Thymus (tissue), 11 donors: ENCODE measurements around the gene TSR3. TPM values are rescaled to one million over a fixed set of nuclear protein-coding genes. Genes with fewer than 3 reads are reported as not detected.

Experiments used
- DNase-seq, 9 donors: peaks; one replicate each; pipeline ENCODE4 v3.0.0-alpha.2; 2013; ENCODE audit warnings: low spot score in 9 of 9, low read depth in 6 of 9, missing footprints in 1 of 9
- H3K27ac ChIP-seq, 2 donors: one replicate each; pipeline ENCODE4 v1.5.1; 2013; ENCODE audit warnings: control low read depth in 1 of 2, low read depth in 1 of 2, low read length in 1 of 2, mild to moderate bottlenecking in 1 of 2, moderate library complexity in 1 of 2
- H3K27me3 ChIP-seq, 2 donors: one replicate each; pipeline ENCODE4 v1.5.1; 2013; ENCODE audit warnings: low read length in 1 of 2; ENCODE audit not compliant: control insufficient read depth in 2 of 2, insufficient read depth in 1 of 2
- H3K36me3 ChIP-seq, 2 donors: one replicate each; pipeline ENCODE4 v1.5.1; 2013; ENCODE audit warnings: low read length in 1 of 2, mild to moderate bottlenecking in 1 of 2, moderate library complexity in 1 of 2; ENCODE audit not compliant: control insufficient read depth in 2 of 2, insufficient read depth in 2 of 2
- H3K4me1 ChIP-seq, 2 donors: one replicate each; pipeline ENCODE4 v1.5.1; 2013; ENCODE audit warnings: low read length in 2 of 2; ENCODE audit not compliant: control insufficient read depth in 2 of 2, insufficient read depth in 2 of 2
- H3K4me3 ChIP-seq, 2 donors: one replicate each; pipeline ENCODE4 v1.5.1; 2013; ENCODE audit warnings: low read length in 2 of 2, control low read depth in 1 of 2, mild to moderate bottlenecking in 1 of 2
- H3K9me3 ChIP-seq, 2 donors: one replicate each; pipeline ENCODE4 v1.5.1; 2013; ENCODE audit warnings: low read length in 1 of 2, mild to moderate bottlenecking in 1 of 2; ENCODE audit not compliant: control insufficient read depth in 2 of 2, insufficient read depth in 1 of 2
- WGBS: extraction: QIAGEN DNeasy Blood & Tissue Kit; methylation state at CpG from one replicate; pipeline ENCODE4 v1.1.7; 2013; 5-methylcytosine and 5-hydroxymethylcytosine counted together
- polyA plus RNA-seq: library from polyadenylated mRNA; stranded (reverse); fragments of 200-250 nt; gene quantifications from one replicate; pipeline ENCODE4 v1.2.3, GENCODE V29; 2013
- total RNA-seq: library from RNA; stranded (reverse); fragments of 120-200 nt; gene quantifications from one replicate; pipeline ENCODE4 v1.2.4, GENCODE V29; 2013
- donor health status: healthy.

TSR3 gene
- total and polyA plus RNA-seq, 2 donors: 38.7 to 46.8 TPM

- Histone ChIP-seq H3K36me3 (peaks cover 46 to 49% of the 10 kb centered on the region in 2 donors), H3K27ac (no peak overlapping the region)
- 92% methylated on average over 20 of the region's 20 CpGs for WGBS
These were observed 25.9 kb downstream of the TSR3 start for GRCh38 chr16:1325673-1326371.

DNA sequence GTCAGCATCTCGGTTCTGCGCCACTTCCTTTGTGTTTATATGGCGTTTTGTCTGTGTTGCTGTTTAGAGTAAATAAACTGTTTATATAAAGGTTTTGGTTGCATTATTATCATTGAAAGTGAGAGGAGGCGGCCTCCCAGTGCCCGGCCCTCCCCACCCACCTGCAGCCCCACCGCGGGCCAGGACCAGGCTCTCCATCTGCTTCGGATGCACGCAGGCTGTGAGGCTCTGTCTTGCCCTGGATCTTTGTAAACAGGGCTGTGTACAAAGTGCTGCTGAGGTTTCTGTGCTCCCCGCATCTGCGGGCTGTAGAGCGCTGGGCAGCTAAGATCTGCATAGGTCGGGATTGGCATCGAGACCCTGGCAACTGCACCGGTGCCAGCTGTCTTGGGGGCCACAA, 26.4 kb downstream of the TSR3 start:
- H3K9me3 ChIP-seq: peaks cover under 1 to 5% of the 10 kb centered on the region in 2 donors
- WGBS: 96% methylated on average over 15 of the region's 15 CpGs
- H3K4me1 ChIP-seq: no peaks in the 10 kb centered on the region
- H3K36me3 ChIP-seq: peaks cover 52 to 55% of the 10 kb centered on the region in 2 donors
- H3K4me3 ChIP-seq: no peak overlapping the region
- H3K27ac ChIP-seq: no peak overlapping the region
- H3K27me3 ChIP-seq: peaks cover 0 to 6% of the 10 kb centered on the region in 2 donors
- DNase-seq: no peak

More at GRCh38 chr16:1325673-1326371, 25.9 kb downstream of the TSR3 start:
- no peak for DNase-seq
- no peak overlapping the region for H3K4me3 ChIP-seq
- H3K9me3 ChIP-seq: peaks cover 4 to 9% of the 10 kb centered on the region in 2 donors
- H3K27me3 ChIP-seq: peaks cover 2 to 11% of the 10 kb centered on the region in 2 donors
- H3K4me1 ChIP-seq: no peaks in the 10 kb centered on the region

- H3K9me3 ChIP-seq: no peaks in the 10 kb centered on the region
- DNase-seq: no peak
- H3K27ac ChIP-seq: no peak overlapping the region
- no peaks in the 10 kb centered on the region for H3K27me3 ChIP-seq
- H3K4me1 ChIP-seq: no peaks in the 10 kb centered on the region
- H3K4me3 ChIP-seq: no peak overlapping the region
- H3K36me3 ChIP-seq: peaks cover 61 to 64% of the 10 kb centered on the region in 2 donors
- 93% methylated on average over 22 of the region's 22 CpGs for WGBS
These were observed 27.3 kb downstream of the TSR3 start for GRCh38 chr16:1324286-1324826.

- Histone ChIP-seq H3K27me3 (no peaks in the 10 kb centered on the region), H3K9me3 (no peaks in the 10 kb centered on the region), H3K4me3 (no peak overlapping the region), H3K4me1 (no peaks in the 10 kb centered on the region), H3K36me3 (peaks cover 69 to 72% of the 10 kb centered on the region in 2 donors), H3K27ac (no peak overlapping the region)
- DNase-seq: no peak
- WGBS: 97% methylated on average over 35 of the region's 35 CpGs
These were observed 28.1 kb downstream of the TSR3 start for GRCh38 chr16:1323296-1324239.

GRCh38 chr16:1322407-1322806, 29.3 kb downstream of the TSR3 start:
- Histone ChIP-seq H3K9me3 (no peaks in the 10 kb centered on the region), H3K27me3 (no peaks in the 10 kb centered on the region), H3K36me3 (peaks cover 81% of the 10 kb centered on the region in 2 donors), H3K27ac (no peak overlapping the region), H3K4me1 (no peaks in the 10 kb centered on the region), H3K4me3 (no peak overlapping the region)
- DNase-seq: no peak
- 98% methylated on average over 8 of the region's 8 CpGs for WGBS

- Histone ChIP-seq H3K9me3 (no peaks in the 10 kb centered on the region), H3K4me3 (no peak overlapping the region), H3K36me3 (peaks cover 91 to 94% of the 10 kb centered on the region in 2 donors), H3K27me3 (no peaks in the 10 kb centered on the region), H3K27ac (no peak overlapping the region), H3K4me1 (no peaks in the 10 kb centered on the region)
- no peak for DNase-seq
- 89% methylated on average over 22 of the region's 22 CpGs for WGBS
These were observed 30.9 kb downstream of the TSR3 start for GRCh38 chr16:1320658-1321240.

DNA sequence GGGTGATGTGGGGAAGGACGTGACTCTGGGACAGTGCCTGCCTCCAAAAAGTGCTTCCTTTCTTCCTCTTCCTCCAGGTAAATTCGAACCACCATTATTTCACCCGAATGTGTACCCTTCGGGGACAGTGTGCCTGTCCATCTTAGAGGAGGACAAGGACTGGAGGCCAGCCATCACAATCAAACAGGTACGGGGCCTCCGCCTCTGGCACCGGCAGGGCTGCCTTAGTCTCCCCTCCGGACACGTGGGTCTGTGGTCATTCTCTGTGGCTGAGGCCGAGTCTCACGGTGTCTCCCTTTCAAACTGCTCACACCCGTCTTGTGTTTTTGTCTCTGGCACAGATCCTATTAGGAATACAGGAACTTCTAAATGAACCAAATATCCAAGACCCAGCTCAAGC, 31.6 kb downstream of the TSR3 start:
- H3K9me3 ChIP-seq: no peaks in the 10 kb centered on the region
- no peak overlapping the region for H3K4me3 ChIP-seq
- no peaks in the 10 kb centered on the region for H3K27me3 ChIP-seq
- WGBS: 89% methylated on average over 12 of the region's 12 CpGs
- H3K4me1 ChIP-seq: no peaks in the 10 kb centered on the region
- H3K27ac ChIP-seq: no peak overlapping the region
- no peak for DNase-seq
- H3K36me3 ChIP-seq: peaks cover 91 to 94% of the 10 kb centered on the region in 2 donors

DNA sequence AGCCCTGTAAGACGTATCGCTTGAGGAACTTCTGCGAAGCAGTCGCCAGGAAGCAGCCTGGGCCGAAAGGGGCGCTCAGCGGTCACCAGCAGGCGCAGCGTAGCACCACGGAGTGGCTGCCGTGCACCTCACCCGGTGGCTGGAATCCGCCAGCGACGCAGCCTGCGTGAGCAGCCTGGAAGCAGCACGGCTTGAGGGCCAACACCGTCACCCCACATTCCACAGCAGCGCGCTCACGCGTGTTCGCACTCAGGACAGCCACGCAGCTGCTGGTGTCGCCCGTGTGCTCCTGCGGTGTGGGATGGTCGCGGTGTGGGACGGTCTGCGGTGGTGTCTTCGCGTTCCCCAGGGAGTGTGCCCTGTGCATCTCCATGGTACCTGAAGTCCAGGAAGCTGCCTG, 32.6 kb downstream of the TSR3 start:
- Histone ChIP-seq H3K4me1 (no peaks in the 10 kb centered on the region), H3K4me3 (no peak overlapping the region), H3K9me3 (no peaks in the 10 kb centered on the region), H3K27me3 (no peaks in the 10 kb centered on the region), H3K27ac (no peak overlapping the region), H3K36me3 (peaks cover 91 to 94% of the 10 kb centered on the region in 2 donors)
- WGBS: 95% methylated on average over 33 of the region's 33 CpGs
- DNase-seq: no peak

GRCh38 chr16:1318268-1318545, 33.5 kb downstream of the TSR3 start:
- H3K4me3 ChIP-seq: no peak overlapping the region
- 86% methylated on average over 9 of the region's 9 CpGs for WGBS
- no peak overlapping the region for H3K27ac ChIP-seq
- peaks cover 91 to 92% of the 10 kb centered on the region in 2 donors for H3K36me3 ChIP-seq
- H3K27me3 ChIP-seq: no peaks in the 10 kb centered on the region
- H3K9me3 ChIP-seq: no peaks in the 10 kb centered on the region
- H3K4me1 ChIP-seq: no peaks in the 10 kb centered on the region
- DNase-seq: no peak
